GM12865 (cell line): Measurements from ENCODE around the gene NR1H4.

Experiments used
- DNase-seq: peaks from one replicate; pipeline ENCODE4 v3.0.0; 2010; ENCODE audit warnings: low read depth
- H3K4me3 ChIP-seq: 2 replicates; pipeline ENCODE4 v1.5.1; 2011; ENCODE audit warnings: mild to moderate bottlenecking, low read depth, low read length, control low read depth
- TF ChIP-seq, protein P1 (sequence below): IDR thresholded peaks from 2 replicates; pipeline ENCODE4 v1.5.1; 2011; ENCODE audit warnings: low read length, control low read depth, low read depth, inconsistent platforms; ENCODE audit not compliant: insufficient read depth; ENCODE audit errors: missing control alignments

Gene NR1H4

DNA sequence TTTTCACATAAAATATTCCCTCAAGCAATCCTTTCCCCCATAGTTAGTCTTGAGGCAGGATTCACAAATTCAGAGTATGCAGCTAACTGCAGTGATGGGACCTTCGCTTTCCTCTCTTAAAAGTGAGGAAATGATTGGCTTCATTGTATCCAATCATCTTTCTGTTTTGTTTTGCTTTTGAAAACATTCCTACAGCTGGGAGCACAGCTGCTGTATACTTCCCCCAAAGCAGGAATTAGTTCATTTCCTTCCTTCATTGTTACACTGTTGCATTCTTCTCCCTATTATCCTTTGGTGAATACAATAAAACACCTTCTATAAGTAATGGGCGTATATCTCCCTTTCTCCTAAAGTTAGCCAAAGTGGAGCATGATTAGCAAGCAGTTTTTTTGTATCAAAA lies 90.4 kb downstream of the NR1H4 start:
- H3K4me3 ChIP-seq: no peak overlapping the region
- TF ChIP-seq, protein P1, sequence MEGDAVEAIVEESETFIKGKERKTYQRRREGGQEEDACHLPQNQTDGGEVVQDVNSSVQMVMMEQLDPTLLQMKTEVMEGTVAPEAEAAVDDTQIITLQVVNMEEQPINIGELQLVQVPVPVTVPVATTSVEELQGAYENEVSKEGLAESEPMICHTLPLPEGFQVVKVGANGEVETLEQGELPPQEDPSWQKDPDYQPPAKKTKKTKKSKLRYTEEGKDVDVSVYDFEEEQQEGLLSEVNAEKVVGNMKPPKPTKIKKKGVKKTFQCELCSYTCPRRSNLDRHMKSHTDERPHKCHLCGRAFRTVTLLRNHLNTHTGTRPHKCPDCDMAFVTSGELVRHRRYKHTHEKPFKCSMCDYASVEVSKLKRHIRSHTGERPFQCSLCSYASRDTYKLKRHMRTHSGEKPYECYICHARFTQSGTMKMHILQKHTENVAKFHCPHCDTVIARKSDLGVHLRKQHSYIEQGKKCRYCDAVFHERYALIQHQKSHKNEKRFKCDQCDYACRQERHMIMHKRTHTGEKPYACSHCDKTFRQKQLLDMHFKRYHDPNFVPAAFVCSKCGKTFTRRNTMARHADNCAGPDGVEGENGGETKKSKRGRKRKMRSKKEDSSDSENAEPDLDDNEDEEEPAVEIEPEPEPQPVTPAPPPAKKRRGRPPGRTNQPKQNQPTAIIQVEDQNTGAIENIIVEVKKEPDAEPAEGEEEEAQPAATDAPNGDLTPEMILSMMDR: no peak
- no peak for DNase-seq

DNA sequence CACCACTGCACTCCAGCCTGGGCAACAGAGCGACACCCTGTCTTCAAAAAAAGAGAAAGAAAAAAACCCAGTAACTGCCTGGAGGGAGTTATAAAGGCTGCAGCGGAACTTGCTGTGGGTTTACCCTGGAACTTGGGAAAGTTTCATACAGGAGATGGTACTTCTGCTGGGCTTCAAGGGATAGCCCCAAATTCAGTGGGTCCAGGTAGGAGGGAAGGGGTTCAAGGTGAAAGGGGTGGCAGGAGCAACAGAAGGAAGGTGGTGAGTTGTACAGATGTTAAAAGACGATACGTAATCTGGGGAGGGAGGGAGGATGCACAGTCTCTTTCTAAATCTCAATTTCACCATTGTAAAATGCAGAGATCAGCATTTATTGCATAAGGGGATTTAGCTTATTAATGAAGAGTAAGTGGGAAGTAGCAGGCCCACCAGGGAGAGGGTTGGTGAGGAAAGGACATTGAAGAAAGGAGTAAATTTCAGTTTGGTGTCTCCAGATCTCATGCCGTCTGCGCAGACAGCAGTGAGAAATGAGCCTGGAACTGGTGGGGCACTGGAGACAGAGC lies 91.3 kb downstream of the NR1H4 start:
- H3K4me3 ChIP-seq: no peak overlapping the region
- DNase-seq: no peak
- TF ChIP-seq, protein P1: no peak

DNA sequence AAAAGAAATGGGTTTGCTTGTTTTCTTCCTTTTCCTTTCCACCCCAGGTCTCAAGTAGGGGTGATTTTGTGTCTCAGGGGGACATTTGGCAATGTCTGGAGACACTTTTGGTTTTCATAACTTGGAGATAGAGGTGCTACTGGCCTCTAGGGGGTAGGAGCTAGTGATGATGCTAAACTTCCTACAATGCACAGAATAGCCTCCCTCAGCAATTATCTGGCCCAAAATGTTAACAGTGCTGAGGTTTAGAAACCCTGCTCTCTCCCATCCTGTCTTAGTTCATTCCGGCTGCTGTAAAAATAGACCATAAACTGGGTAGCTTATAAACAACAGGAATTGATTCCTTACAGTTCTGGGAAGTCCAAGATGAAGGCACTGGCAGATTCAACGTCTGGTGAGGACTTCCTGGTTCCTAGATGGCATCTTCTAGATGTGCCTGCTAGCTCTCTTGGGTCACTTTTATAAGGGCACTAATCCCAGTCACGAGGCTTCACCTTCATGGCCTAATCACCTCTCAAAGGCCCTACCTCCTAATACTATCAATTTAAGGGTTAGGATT lies 92.4 kb downstream of the NR1H4 start:
- no peak for DNase-seq
- TF ChIP-seq, protein P1: no peak
- H3K4me3 ChIP-seq: no peak overlapping the region

DNA sequence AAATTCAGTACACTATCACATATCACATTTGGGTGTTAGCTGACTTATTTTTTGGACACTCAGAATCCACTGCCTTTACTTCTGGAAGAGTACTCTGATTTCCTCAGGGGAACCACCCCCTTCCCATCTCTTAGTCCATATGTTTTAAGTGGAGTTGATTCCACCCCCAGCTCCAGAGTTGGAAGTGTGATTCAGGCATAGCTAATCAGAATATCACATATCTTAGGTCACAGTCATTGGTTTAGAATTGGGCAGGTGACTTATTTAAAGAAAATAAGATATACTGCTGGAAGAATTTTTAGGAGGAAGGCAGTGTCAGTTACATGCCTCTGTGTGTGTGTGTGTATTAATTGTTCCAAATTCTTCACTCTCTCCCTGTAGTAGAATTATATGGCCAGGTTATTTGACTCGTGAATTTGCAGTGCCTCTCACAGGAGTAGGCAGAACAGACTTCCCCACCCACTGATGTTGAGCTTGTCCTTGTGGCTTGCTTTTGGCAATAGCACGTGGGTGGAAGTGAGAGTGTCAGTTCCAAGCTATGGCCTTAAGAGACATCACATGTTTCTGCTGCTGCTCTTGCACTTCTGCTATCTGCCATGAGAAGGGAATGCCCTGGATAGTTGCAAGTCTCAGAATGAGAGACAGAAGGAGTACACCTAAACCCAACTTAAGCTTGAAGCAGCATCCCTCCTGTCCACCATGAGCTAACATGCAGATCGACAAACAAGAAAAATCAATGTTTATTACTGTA lies 93.4 kb downstream of the NR1H4 start:
- peak; percentile 66 for DNase-seq
- no peak overlapping the region for H3K4me3 ChIP-seq
- TF ChIP-seq, protein P1: no peak

DNA sequence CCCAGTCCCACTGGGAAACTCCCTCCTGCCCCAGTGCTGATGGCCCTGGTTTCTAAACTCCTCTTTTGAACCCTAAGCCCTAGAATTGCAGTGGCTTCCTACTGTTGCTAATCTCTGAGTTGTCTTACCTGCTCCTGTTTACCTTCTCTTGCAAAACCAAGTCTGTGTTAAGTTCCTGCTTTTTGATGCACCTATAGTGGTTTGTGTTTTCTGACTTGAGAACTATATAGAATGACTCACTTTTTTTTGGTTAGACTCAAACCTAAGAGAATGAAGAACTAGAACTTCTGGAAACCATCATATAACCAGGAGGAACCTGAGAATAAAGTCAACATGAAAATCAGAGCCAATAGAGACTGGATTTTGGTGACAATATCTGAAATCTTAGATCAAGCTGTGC lies 94.3 kb downstream of the NR1H4 start:
- peak; percentile 5 for DNase-seq
- H3K4me3 ChIP-seq: no peak overlapping the region
- TF ChIP-seq, protein P1: no peak

DNA sequence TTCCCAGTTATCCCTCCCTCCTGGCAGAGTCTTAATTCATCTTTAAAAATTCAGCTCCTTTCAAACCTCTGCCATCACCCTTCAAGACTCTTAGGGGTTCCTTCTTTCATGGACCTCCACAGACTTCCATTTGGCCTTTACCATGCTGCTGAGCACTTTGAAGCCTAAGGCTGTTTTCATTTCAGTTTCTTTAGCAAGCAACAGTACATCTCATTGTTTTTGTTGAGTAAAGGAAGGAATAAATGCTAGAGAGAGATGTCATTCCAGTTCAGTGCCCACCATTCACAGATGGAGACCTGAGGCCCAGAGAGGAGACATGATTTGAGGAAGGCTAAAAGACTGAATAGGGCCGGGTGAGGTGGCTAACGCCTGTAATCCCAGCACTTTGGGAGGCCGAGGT lies 98.5 kb downstream of the NR1H4 start:
- H3K4me3 ChIP-seq: no peak overlapping the region
- DNase-seq: no peak
- TF ChIP-seq, protein P1: no peak
